Neural progenitor cell (in vitro differentiated cells): Measurements from ENCODE around the gene SLC17A2.

Source experiments
- EZH2 ChIP-seq: fragments of 200-600 bp; sonication (generic); IDR thresholded peaks from 2 replicates; pipeline ENCODE4 v1.6.1; 2017; ENCODE audit warnings: antibody characterized with exemption, mild to moderate bottlenecking, moderate library complexity
- EZH2phosphoT487 ChIP-seq: fragments of 200-600 bp; sonication (generic); IDR thresholded peaks from 2 replicates; pipeline ENCODE4 v1.6.1; 2017; ENCODE audit warnings: antibody characterized with exemption
- TF ChIP-seq, protein P1 (sequence below): fragments of 200-600 bp; sonication (generic); IDR thresholded peaks from 2 replicates; pipeline ENCODE4 v1.5.1; 2017; ENCODE audit warnings: antibody characterized with exemption, mild to moderate bottlenecking

DNA sequence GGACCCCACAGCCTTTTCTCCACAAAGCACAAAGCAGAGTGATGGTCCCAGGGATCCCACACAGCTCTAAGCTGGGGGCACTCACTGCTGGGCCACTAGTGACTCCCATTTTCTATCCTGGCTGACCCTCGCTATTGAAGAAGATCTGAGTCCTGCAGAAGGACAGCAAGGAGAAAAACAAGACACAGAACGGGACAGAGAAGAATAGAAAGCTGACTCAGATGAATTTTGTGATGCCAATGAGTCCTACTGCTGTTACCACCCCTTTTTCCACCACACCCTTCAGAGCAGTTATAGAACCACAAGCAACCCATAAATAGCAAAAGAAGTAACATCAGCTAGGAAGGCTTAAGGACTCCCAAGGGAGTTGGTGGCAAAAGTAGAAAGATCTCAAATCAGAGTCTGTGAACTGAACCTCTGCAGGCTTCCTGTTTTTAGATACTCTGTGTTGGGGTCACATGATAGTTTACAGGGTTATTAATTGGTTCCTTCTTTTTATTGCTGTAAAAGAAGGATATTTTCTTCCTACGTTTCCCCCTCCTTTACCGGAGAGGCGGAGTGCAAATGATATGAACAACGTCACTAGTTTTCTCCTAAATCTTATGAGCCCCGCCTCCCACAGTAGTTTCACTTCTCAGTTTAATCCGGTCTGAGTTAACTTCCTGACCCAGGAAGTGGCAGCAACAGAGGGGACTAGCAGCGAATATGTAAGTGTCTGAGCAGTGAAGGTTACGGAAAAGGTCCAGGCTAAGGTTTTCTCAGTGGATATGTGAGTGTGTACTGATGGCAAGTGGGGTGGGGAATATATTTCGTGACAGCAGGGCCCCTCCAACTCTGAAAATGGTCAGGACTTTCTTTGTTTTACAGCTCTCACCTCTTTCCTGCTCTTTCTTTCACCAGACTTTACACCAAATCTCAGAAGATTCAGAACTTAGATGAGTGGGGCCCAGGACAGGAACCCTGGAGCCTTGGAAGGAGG is 31.9 kb upstream of the SLC17A2 start, which contains the start of gene TRIM38:
- TF ChIP-seq, protein P1, sequence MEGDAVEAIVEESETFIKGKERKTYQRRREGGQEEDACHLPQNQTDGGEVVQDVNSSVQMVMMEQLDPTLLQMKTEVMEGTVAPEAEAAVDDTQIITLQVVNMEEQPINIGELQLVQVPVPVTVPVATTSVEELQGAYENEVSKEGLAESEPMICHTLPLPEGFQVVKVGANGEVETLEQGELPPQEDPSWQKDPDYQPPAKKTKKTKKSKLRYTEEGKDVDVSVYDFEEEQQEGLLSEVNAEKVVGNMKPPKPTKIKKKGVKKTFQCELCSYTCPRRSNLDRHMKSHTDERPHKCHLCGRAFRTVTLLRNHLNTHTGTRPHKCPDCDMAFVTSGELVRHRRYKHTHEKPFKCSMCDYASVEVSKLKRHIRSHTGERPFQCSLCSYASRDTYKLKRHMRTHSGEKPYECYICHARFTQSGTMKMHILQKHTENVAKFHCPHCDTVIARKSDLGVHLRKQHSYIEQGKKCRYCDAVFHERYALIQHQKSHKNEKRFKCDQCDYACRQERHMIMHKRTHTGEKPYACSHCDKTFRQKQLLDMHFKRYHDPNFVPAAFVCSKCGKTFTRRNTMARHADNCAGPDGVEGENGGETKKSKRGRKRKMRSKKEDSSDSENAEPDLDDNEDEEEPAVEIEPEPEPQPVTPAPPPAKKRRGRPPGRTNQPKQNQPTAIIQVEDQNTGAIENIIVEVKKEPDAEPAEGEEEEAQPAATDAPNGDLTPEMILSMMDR = no peak
- TF ChIP-seq EZH2 = no peak
- no peak for TF ChIP-seq EZH2phosphoT487
